Measurements from ENCODE around the gene PWWP2B.
A peak's percentile ranks its signal among the peaks of the same experiment; 100 is the strongest.
"Not testable (repeated sequence)": the region's sequence is repeated elsewhere in the genome, so short reads cannot be mapped to it uniquely, and the experiment has no call there.

PWWP2B gene

DNA sequence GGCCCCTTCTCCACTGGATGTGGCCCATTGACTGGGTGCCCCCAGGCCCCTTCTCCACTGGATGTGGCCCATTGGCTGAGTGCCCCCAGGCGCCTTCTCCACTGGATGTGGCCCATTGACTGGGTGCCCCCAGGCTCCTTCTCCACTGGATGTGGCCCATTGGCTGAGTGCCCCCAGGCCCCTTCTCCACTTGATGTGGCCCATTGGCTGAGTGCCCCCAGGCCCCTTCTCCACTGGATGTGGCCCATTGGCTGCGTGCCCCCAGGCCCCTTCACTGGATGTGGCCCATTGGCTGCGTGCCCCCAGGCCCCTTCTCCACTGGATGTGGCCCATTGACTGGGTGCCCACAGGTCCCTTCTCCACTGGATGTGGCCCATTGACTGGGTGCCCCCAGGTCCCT, 39.1 kb downstream of the PWWP2B start:
- DNase-seq: not testable (repeated sequence)

DNA sequence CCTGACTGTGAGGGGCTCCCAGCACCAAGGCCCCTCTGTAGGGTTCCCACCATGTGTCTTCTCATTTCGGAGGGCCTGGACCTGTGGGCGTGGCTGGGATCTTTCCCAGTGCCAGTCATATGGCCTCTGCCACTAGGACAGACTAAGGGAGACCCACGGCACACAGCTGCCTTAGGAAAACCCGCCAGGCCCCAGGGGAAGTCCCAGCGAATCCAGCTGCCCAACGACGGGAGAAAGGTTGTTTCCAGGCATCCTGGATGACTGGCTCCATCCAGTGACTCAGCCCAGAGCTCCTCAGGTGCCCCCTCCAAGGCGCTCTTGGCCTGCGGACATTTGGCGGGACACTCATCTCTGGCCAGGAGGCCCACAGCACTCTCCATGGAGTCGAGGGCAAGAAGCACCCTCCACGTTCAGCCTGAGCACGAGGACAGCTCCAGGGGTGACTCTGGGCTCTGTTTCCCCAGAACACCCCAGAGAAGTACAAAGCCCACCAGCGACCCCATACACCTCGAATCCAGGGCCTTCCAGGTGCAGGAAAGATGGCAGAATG, 39.9 kb downstream of the PWWP2B start:
- DNase-seq: no peak

DNA sequence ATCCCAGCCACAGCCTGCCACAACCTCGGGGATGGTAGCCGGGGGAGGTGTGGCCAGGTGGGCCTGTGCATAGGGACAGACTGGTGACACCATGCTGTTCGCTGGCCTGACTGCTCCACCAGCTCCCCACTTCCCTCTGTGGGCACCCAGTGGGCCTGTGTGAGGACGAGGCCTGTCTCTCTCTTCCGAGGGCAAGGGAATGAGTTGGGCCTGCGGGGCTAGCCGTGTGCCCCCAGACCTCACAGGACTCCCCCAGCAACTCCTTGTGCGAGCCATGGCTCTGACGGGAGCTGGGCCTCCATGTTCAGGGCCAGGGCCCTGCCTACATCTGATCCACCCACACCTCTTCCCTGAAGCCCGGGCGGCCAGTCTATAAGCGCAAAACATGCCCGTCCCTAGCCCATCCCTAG, 40.5 kb downstream of the PWWP2B start:
- DNase-seq: no peak

DNA sequence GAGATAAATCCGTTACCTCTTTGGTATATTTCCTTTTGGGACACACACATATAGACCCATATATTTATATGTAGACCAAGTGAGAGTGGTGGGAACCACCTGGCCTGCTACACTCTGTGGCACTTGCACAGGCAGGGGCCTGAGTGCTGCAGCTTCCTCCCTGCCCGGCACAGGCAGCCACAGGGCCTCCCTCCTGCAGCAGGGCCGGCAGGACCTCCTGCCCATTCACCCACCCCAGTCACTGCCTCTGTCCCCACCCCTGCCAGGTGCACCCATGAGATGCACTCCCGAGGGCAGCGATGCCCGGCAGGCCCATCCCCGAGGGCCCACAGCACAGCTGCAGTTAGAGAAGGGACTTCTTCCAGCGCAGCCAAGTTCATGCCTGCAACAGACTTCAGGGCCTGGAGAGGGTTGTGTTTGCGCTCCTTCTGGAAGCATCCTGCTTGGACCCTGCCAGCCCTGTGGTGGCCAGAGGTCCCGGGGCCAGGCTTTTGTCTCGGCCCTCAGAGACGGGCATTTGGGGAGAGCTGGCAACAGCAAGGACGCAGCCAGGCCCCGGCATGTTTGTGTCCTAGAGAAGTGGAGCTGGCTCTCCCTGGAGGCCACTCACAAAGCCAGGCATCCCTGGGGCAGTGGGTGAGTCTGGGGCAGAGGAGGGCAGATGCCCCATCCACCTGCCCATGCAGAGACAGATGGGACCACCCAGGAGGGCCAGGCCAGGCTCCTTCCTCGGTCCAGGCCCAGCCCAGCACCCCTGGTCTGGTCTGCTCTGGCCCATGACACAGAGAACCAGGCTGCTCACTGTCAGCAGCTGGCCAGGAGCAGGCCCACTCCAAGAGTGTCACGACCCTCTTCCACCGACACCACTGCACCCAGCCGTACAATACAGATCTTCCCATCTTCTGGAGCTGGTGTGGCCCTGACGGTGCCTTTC, 41.4 kb downstream of the PWWP2B start:
- DNase-seq: no peak

DNA sequence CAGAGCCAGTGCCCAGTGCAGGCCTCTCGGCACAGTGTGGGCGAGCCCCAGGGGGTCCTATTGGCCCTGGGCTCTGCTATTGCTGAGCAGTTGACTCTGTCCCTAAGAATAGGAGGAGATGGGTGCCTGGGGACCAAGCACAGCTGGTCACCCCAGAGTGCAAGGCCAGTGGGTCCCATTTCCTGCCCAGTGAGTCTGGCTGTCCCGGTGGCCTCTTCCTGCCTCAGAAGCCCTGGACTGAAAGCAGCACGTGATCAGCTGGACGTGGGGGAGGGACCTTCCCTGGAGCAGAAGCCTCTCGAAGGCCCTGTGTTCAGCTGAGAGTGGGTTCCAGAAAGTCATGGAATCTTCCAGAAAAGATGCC, 42.0 kb downstream of the PWWP2B start:
- no peak for DNase-seq

DNA sequence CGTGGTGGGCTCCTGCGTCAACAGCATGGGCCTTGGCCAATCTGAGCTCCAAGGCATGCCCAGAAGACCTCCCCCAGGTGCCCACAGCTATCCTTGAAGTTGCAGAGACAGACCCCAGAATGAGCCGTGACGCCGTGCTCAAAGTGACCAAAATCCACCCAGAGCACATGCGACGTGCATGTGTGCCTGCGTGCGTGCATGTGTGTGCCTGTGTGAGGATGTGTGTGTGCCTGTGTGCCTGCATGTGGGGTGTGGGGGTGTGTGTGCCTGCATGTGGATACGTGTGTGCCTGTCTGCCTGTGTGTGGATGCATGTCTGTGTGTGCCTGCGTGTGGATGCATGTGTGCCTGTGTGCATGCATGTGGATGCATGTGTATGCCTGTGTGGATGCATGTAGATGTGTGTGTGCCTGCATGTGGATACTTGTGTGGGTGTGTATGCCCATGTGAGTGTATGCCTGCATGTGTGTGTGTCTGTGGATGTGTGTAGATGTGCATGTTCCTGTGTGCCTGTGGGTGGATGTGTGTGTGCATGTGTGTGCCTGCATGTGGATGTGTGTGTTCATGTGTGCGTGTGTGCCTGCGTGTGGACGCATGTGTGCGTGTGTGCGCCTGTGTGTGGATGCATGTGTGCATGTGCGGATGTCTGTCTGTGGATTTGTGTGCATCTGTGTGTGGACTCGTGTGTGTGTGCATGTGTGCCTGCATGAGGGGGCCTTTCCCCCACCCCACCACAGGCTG, 42.6 kb downstream of the PWWP2B start:
- no peak for DNase-seq

DNA sequence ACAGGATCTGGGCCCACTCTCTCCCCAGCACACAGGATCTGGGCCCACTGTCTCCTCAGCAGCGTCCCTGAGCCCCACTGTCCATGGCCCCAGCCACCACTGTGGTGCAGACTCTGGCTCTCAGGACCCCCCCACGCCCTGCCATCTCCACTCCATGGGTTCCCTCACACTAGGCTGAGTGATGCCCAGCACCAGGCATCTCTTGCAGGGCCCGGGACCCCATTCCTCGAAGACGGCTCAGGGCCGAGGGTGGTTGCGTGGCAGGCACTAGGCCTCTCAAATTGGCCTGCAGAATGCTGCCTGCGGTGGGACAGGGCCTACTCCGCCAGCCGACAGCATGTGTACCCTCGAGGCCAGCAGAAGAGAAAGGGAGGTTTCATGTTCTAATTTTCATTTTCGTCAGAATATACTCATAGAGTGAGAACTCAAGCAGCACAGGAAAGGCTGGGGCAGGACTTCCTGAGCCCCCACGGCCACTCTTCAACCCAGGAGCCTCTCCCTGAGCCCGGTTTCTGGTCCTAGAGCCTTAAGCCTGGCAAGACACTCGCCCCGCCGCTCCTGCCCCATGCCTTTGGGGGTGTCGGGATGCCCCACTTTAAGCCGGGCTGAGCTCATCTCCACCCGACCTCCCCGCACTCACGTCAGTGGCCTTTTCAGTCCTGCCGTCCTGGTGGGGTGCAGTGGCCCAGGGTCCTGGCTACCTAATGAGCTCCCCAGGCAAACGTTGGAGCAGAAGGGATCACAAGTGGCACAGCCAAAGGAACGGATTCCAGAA, 44.0 kb downstream of the PWWP2B start:
- no peak for DNase-seq

DNA sequence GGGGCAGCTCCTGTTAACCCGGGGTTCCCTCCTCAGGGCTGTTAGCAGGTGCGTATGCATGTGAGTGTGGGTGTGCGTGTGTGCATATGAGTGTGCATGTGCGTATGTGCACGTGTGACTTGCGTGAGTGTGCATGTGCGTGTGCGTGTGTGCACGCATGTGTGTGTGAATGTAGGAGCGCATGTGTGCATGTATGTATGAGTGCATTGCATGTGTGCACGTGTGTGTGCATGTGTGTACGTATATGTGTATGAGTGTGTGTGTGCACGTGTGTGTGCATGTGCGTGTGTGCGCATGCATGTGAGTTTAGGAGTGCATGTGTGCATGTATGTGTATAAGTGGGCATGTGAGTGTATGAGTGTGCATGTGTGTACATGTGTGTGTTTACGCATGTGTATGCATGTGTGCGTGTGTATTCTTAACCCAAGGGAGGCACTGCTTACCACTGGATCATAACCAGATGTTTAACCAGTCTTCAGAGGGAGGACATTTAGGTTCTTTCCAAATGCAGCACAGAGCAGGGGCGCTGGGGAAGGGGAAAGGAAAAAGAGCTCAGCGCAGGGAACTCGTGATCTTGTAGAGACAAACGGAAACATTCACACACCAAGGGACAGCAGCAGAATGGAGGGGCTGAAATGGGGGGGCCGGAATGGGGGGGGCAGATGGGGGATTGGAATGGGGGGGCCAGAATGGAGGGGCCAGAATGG, 45.0 kb downstream of the PWWP2B start:
- no peak for DNase-seq

DNA sequence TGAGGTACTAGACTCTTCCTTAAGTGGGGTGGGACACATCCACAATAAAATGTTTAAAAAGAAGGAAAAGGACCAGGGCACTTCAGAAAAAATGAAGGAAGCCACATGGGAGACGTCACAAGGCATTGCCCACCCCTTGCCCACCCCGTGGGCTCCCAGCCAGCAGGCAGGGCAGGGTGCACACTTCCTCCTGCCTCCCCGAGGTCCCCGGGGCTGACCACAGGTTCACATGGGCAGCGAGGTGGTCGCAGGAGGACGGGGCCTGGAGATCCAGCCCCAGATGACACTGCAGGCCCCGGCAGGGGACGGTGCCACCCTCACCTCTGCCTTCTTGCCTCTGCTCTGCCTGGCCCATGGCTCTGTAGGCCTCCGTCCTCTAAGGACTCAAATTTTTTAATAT, 45.6 kb downstream of the PWWP2B start:
- DNase-seq: no peak

DNA sequence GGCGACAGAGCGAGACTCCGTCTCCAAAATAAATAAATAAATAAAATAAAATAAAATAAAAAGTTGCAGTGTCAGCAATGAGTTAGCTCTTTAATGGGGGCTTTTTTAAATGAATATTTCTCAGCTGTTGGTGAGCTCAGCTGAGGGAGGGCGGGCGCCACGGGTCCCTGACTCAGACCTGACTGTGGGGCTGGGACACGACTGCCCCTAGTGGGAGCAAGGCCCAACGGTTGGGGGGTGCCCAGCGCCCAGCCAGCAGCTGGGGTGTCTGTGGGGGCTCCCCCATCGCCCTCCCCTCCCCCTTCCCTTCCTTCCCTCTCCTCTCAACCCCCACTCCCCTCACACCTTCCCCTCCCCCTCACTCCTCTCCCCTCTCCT, 46.6 kb downstream of the PWWP2B start:
- no peak for DNase-seq

DNA sequence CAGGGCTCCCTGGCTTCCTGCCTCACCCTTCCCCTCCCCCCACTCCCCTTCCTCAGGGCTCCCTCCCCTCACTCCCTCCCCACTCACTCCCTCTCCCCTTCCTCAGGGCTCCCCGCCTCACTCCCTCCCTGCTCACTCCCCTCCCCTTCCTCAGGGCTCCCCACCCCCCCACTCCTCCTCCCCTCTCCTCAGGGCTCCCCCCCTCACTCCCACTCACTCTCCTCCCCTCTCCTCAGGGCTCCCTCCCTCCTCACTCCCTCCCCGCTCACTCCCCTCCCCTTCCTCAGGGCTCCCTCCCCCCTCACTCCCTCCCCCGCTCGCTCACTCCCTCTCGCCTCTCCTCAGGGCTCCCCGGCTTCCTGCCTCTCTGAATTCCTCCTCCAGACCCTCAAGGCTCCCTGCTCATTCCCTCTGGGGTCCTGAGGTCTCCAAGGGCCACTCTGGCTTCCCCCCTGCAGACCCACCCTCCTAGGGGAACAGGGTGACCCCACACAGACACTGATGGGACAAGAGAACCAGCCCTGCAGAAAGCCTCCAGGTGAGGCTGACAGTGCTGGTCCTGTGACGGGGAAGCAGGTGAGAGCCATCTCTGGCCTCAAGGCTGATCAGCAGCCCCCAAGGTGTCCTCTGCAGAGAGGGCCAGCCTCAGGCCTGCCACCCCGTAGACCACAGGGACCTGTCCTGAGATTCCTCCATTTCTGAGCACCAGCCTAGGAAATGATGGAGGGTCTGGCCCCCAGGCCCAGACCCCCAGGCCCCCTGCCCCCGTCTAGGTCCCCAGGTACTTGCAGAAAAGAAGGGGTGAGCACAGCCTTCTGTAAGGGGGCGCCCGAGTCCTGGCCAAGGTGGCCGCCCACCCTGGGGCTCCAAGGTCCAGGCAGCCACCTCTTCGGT, 47.2 kb downstream of the PWWP2B start:
- peak; percentile 68 for DNase-seq

DNA sequence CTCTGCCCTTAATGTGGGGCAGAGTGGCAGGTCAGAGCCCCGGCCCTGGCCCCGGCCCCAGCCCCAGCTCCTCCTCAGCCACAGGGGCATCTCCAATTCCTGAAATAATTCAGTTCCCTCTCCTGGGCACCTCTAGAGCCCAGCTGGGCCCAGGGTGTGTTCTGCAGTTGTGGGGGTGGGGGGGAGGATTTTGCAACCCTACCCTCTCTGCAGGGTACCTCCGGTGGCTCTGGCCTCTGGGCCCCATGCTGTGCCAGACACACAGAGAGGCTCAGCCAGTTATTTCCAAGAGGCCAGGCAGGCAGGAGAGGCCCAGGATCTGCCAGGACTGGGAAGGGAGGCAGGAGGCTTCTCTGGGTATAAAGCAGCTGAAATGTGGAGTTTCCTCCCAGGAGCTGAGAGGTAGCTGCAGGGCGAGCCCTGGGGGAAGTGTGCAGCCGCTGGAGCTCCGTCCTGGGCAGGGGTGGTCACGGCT, 47.9 kb downstream of the PWWP2B start:
- no peak for DNase-seq

DNA sequence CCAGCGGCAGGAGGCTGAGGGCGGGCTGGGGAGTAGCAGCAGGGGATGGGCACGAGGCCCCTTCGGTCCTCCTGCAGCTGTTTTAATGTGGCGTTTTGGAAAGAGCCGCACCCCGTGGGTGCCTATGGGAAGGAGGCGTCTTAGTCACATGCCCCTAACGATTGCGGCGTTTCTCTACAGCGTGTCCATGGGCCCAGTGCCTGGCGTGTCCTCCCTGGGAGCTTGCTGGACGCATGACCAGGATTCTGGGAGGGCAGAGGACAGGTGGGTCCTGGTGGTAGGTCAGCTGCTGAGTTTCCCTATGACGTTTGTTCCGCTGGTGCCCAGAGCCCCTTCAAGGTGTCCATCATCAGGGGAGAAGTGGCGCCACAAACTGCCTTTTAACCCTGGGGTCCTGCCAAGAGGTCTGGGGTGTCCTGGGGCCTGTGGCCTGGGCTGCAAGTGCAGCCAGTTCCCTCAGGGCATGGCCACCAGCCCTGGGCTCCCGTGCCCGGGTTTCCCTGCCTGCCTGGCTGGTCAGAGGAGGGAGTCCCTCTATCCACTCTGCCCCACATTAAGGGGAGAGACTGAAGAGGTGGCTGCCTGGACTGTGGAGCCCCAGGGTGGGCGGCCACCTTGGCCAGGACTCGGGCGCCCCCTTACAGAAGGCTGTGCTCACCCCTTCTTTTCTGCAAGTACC, 48.7 kb downstream of the PWWP2B start:
- no peak for DNase-seq

DNA sequence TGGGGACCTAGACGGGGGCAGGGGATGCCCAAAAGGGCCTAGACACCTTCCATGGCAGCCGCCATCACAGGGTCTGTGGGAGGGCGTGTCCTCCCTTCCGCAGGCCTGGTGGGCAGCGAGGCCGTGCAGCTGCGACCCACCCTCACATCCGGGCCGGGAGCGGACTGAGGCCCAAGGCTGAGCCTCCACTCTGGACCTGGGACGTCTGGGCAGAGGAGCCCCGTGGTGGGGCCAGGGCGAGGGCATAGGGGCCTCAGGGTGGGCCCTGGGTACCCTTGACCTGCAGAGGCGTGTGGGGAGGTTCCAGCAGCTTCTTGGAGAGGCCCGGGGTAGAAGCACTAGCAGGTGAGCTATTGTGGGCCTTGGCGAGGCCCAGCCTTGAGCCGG, 49.2 kb downstream of the PWWP2B start:
- no peak for DNase-seq

DNA sequence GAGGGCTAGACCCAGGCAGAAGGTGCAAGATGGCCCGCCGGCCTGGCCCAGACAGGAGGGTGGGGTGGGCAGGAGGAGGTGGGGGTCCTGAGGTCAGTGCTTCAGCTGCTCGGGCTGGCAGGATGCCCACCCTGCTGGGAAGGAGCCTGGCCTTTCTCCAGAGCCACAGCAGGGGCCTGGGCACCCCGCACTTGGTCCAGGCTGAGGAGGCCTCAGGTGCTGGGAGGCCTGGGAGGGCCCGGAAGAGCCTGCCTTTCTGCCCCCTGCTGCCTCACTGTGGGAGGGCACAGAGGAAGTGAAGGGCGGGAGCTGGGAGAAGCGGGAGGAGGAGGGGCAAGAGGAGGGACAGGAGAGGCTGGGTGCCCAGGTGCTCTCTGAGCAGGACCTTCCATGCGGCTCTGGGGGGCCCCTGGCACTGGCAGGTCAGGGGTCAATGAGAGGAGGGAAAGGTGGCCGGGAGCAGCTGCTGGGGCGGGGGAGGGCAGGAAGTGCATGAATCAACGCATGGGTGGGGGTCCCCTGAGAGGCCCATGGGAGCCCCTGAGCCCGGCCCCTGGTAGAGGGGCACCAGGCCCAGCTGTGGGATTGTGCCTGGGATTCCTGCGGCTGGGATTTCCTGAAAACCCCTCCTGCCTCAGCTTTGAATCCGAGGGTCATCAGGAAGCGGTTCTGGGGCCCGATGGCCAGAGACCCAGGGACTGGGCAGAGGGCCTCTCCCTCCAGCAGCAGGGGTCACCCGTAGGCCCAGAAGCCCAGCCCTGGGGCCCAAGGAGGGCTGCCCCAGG, 49.9 kb downstream of the PWWP2B start:
- peak; percentile 79 for DNase-seq

DNA sequence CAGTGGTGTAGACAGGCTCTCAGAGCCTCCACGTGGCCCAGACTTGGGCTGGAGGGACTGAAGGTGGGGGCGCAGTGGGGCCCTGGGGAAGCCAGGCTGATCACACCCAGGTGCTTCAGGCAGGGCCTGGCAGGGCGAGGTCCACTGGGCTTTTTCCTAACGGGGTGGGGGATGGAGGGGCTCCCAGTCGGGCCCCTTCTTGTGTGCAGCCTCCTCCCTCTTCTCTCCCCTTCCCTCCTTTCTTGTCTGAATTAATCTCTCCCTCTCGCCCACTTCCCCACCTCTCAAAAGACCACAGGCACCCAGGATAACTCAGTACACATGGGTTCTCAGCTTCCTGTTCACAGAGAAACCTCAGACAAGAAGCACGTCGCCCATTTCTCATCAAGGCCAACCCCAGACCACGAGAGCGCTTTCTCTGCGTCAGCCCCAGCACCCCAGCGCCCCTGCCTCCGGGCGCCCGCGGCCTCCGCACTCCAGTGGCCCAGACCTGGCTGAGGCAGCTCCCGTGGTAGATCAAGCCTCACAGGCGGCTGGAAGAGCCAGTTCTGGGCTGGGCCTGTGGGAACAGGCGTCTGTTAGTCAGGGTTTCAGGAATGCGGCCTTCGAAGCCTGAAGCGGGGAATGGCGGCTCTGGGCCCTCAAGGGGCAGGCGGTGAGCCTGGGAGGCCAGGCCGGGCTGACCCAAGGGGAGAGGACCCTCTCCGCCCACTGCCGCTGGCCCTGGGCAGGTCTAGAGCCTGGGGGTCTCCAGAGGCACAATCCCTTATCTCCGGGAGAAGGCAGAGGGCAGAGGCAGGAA, 50.6 kb downstream of the PWWP2B start:
- DNase-seq: no peak

DNA sequence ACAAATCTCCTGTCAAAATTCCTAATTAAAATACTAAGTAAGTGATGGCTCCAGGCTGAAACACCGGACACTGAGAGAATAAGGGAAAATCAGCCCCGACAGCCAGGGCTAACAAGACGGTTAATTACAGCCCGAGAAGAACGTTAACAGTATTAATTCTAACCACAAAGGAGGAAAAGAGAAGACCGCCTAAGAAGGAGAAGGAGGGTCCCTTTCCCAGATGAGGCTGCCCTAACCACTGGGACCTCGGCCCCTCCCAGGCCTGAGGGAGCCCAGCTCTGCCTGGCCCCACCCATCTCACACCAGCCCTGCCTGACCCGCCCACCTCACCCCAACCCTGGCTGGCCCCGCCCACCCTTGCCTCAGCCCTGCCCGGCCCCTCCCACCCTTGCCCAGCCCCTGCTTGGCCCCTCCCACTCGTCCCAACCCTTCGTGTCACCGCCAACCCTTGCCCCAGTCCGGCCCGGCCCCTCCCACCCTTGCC, 51.3 kb downstream of the PWWP2B start:
- no peak for DNase-seq

DNA sequence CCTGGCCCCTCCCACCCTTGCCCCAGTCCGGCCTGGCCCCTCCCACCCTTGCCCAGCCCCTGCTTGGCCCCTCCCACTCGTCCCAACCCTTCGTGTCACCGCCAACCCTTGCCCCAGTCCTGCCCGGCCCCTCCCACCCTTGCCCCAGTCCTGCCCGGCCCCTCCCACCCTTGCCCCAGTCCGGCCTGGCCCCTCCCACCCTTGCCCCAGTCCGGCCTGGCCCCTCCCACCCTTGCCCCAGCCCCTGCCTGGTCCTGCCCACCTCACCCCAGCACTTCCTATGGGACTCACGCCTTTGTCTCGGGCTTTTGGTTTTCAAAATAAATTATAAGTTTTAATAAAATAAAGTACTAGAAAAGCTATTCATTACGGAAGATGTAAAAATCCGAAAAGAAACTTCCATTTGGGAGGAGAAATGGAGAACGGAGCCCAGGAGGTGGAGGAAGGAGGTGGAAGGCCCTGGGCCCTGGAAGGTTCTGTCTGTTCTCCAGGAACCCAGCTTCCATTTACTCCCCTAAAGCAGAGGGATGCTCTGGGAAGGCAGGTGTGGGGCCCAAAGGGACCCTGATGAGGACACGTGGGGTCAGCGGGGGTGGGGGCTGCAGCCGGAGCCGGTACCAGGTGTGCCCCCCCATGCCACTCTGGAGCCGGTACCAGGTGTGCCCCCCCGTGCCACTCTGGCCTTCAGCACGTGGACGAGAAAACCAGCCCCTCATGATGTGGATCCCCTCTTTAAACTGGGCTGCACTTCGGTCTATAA, 52.2 kb downstream of the PWWP2B start:
- DNase-seq: no peak

All from NCI-H1436 treated with DMSO at 0.1 percent for 48 hours (cell line).